ENCODE data around the gene MVB12B. TPM values are rescaled to one million over a fixed set of nuclear protein-coding genes. Genes with fewer than 3 reads are reported as not detected.
A peak's percentile ranks its signal among the peaks of the same experiment; 100 is the strongest.

Gene MVB12B
- total RNA-seq, 2 experiments from 2014 or later: 7.9 to 9.5 TPM

DNA sequence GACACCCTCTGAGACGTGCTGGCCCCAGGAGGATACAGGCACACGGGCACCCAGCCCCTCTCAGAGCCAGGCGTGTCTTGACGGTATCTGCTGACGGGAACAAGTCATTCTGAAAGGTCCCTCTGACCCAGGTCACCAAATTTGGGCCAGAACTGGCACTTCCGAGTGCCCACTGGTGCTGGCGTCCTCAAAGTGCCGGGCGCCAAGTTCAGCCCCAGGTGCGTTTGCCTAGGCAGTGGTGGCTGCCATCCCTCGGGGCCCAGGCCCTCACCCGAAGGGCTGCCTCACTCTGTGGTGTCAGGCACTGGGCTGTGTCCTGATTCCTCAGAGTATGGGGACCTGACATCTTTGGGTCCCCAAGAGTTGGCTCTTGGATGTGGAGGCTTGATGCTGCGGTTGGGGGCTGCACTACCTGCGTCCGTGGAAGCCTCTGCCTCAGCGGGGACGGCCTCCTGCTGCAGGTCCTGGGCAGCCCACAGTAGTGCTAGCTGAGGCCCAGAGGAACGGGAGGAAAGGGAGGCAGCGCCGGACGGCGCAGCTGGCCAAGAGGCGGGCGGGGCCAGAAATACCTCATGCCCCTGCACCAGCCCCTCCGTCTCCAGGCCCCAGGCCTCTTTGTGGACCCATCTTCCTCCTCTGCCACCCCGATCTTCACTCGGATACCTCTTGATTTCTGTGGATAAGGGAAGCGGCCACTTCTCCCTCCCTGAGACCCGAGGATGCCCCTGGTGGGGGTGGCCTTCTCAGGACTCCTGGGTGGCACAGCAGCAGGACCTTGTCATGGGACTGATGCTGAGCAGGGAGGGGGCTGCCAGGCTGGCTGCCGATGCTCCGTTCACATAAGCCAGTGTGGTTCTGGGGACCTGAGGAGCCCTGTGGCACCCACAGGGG is 177.7 kb downstream of the MVB12B start:
- no peak overlapping the region for H3K27ac Mint-ChIP-seq
- peaks cover 9% of the 10 kb centered on the region for H3K27me3 Mint-ChIP-seq
- H3K4me1 Mint-ChIP-seq: peaks cover 6% of the 10 kb centered on the region
- no peak overlapping the region for H3K4me3 Mint-ChIP-seq
- no peak for DNase-seq
- H3K9me3 Mint-ChIP-seq: no peaks in the 10 kb centered on the region
- H3K36me3 Mint-ChIP-seq: no peaks in the 10 kb centered on the region

DNA sequence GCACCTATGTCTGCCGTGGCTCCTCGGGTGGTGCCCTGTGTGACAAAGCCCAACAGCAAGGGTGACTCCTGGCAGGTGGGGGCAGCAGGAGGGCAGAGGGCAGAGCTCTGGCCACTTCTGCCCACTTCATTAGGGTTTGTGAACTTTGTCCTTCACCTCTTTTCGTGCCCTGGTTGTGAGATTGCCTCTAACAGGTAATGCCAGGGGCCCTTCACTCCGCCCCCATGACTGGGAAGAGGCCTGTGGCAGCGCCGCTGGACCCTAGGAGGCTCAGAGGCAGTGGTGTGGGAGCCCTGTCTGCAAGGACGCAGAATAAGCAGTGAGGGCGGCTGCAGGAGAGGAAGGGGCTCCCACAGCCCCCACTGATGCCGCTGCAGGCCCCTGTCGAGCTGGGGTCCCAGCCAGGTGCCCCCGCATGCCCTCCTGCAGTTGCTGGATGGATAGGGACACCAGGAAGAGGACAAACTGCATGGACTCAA is 178.4 kb downstream of the MVB12B start:
- DNase-seq: no peak
- Mint-ChIP-seq H3K9me3 (no peaks in the 10 kb centered on the region), H3K36me3 (no peaks in the 10 kb centered on the region), H3K4me1 (peaks cover 5% of the 10 kb centered on the region), H3K27me3 (peaks cover 11% of the 10 kb centered on the region), H3K4me3 (no peak overlapping the region), H3K27ac (no peak overlapping the region)

DNA sequence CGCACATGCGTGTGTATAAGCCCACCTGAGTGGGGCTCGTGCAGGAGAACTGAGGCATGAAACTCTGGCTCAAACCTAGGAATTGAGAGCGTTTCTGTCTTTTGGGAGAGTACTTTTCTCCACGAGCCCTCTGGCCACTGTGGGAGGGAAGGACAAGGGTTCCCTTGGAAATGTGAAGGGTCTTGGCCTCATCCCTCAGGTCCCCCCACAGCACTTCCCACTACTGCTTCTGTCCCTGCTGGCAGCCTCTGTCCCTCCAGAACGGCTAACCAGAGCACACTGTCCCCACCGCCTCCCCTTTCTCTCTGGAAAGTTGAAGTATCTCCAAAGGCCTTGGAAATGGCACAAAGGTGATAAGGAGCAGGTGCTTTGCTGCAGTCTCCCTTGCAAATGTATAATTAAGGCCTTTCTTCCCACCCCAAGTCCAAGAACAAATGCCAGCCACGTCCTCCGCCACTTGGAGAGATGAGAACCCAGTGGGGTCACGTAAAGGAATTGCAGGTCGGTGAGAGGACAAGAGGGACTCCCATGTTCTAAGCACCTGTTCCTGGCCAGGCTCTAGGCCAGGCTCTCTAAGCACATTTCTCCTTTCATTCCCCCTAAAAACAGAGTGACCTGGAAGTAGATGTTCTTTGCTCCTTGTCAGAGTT is 179.2 kb downstream of the MVB12B start:
- H3K27me3 Mint-ChIP-seq: peaks cover 5% of the 10 kb centered on the region
- no peak for DNase-seq
- H3K27ac Mint-ChIP-seq: no peak overlapping the region
- H3K9me3 Mint-ChIP-seq: no peaks in the 10 kb centered on the region
- no peak overlapping the region for H3K4me3 Mint-ChIP-seq
- H3K4me1 Mint-ChIP-seq: peaks cover 1% of the 10 kb centered on the region
- H3K36me3 Mint-ChIP-seq: no peaks in the 10 kb centered on the region

DNA sequence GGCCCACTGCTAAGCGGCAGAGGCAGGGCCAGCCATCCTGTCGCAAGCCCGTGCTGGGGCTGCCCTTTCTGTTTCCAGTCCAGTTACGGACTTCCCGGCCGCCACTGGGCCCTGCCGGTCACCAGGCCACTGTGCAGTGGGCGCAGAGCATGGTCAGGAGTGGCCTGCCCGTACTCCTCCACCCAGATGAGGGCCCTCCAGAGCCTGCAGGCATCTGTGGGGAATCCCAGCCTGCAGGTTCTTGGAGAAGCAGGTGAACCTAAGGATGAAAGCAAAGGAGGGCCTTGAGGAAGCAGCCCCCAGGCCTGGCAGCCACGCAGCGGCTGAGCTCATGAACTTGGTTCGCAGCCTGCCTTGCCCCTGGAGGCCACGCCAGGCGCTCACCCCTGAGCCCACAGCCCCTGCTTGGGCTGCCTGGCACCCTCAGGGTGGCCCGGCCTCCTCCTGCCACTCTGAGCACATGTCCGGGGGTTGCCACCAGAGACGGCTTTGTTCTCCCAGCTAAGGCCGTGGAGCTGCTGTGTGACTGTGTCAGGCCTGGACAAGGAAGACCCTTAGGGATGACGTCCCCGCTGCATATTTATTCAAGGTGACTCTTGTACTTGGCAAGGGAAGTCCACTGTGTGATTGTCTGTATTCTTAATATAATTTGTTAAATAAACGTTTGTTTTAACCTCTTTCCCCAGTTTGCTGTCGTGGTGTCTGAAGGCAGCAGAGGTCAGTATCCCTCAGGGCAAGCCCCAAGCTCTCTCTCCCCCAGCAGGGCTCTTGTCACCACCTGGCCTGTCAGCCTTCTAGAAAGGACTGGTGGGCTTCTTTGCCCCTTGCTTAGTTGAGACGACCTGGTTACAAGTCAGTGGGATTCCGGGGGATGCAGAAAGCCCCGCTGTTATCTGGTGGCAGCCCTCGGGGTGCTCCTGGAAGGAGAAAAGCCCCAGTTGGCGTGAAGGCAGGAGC is 180.0 kb downstream of the MVB12B start:
- no peak for DNase-seq
- Mint-ChIP-seq H3K4me1 (no peaks in the 10 kb centered on the region), H3K36me3 (no peaks in the 10 kb centered on the region), H3K27me3 (peaks cover 9% of the 10 kb centered on the region), H3K4me3 (no peak overlapping the region), H3K9me3 (no peaks in the 10 kb centered on the region), H3K27ac (no peak overlapping the region)

DNA sequence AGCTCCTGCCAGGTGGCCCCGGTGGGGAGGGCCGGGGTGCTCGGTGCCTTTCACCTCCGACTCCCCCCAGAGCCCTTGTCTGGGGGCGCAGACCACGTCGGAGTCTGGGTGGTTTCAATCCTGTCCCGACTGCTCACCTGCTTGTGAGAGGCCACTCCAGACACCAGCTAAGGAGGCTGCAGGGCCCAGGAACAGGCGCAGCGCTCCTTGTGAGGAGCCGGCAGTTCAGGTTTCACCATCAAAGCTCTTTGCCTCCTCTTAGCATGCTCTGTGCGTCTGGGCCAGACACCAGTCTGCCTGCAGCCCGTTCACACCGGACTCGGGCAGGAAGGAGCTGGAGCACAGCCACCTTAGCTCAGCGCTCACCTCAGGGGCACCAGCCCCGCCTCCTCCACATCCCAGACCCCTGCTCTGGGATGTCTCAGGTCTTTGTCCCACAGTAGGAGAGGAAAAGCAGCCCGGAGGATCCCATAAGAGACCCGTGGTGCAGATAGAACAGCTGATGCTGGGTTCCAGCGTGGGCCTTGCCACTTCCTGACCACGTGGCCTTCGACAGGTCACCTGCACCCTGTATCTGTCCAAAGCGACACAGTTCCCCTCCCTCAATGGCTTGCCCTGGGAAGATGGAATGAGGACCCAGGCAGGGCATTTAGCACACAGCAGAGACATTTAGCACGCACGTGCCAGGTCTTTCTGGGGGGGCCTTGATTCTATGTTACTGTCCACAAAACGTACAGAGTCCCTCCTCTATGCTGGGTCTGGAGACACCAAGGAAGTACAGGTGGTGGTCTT is 180.9 kb downstream of the MVB12B start:
- H3K36me3 Mint-ChIP-seq: no peaks in the 10 kb centered on the region
- H3K9me3 Mint-ChIP-seq: no peaks in the 10 kb centered on the region
- H3K27me3 Mint-ChIP-seq: peaks cover 16% of the 10 kb centered on the region
- DNase-seq: no peak
- H3K27ac Mint-ChIP-seq: no peak overlapping the region
- no peaks in the 10 kb centered on the region for H3K4me1 Mint-ChIP-seq
- H3K4me3 Mint-ChIP-seq: no peak overlapping the region

DNA sequence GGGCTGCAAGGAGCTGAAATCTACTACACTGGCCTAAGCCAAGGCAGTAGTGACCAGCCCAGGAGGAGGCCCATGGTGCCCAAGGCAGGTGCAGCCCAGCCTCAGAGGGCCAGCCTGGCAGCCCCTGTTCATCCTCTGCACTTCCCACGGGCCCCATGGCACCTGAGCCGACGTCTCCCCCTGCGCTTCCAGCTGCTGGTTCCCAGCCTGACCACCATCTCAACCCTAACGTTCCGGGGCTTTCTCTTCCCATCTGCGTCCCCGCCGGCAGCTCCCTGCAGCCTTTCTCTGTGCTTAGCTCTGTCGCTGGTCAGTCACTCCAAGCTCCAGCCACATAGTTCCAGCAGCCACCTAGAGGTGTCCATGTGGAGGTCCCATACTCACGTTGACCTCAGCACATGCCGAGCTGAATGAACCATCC is 181.6 kb downstream of the MVB12B start:
- Mint-ChIP-seq H3K4me3 (no peak overlapping the region), H3K27me3 (peaks cover 23% of the 10 kb centered on the region), H3K36me3 (no peaks in the 10 kb centered on the region), H3K9me3 (no peaks in the 10 kb centered on the region), H3K27ac (no peak overlapping the region), H3K4me1 (no peaks in the 10 kb centered on the region)
- no peak for DNase-seq

DNA sequence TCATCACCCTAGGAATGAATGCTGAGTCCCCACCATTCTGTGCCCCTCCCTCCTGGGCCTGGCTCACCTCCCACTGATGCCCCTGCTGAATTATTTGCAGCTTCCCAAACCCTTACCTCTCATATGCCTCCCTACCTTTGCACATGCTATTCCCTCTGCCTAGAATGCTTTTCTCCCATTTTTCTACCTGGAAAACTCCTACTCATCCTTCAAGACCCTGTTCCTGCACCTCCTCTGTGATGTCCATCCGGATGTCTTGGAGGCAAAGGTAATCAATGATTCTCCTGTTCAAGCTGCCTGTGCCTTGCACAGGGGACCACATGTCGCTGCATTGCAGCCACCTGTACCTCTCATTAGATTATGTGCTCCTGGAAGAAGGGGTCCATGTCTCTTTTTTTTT is 182.3 kb downstream of the MVB12B start:
- no peak overlapping the region for H3K27ac Mint-ChIP-seq
- DNase-seq: no peak
- peaks cover 30% of the 10 kb centered on the region for H3K27me3 Mint-ChIP-seq
- H3K36me3 Mint-ChIP-seq: no peaks in the 10 kb centered on the region
- H3K9me3 Mint-ChIP-seq: no peaks in the 10 kb centered on the region
- no peak overlapping the region for H3K4me3 Mint-ChIP-seq
- H3K4me1 Mint-ChIP-seq: no peaks in the 10 kb centered on the region

DNA sequence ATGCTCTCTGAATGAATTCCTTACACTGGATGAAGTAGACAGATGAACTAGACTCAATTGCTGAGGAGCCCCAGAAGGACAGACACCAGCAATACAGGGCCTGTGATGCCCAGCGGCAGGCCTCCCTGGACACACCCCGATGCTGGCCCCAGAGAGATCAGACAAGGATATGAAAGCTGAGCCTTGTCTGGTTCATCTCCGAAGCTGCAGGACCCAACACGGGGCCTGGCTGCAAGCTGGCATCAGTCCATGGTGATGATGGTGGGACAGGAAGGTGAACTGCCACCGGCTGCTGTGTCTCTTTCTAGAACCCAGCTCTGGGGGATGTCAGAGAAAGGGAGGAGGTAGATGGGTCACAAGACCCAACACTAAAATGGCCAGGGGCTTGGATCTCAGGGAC is 183.1 kb downstream of the MVB12B start:
- H3K27ac Mint-ChIP-seq: no peak overlapping the region
- H3K4me3 Mint-ChIP-seq: no peak overlapping the region
- H3K27me3 Mint-ChIP-seq: peaks cover 34% of the 10 kb centered on the region
- no peak for DNase-seq
- H3K9me3 Mint-ChIP-seq: no peaks in the 10 kb centered on the region
- no peaks in the 10 kb centered on the region for H3K4me1 Mint-ChIP-seq
- H3K36me3 Mint-ChIP-seq: no peaks in the 10 kb centered on the region

DNA sequence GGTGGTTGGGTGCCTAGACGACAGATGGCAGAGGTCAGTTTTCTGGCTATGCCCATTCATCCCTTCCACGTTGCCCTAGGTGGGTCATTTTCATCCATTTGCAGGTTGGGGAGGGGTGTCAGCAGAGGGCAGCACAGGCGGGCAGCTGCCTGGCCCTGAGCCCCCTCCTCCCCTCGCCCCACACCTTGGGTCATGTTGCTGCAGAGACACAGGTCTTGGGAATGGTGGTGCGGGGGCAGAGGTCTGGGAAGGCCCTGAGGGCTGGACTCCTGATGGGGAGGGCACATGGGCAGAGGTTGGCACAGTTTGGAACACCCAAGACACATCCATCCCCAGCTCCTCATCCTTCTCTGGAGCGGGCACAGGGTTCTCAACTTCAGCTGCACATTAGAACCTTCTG is 183.9 kb downstream of the MVB12B start:
- Mint-ChIP-seq H3K4me1 (no peaks in the 10 kb centered on the region), H3K27me3 (peaks cover 42% of the 10 kb centered on the region), H3K36me3 (no peaks in the 10 kb centered on the region), H3K27ac (no peak overlapping the region), H3K9me3 (no peaks in the 10 kb centered on the region), H3K4me3 (no peak overlapping the region)
- DNase-seq: no peak

DNA sequence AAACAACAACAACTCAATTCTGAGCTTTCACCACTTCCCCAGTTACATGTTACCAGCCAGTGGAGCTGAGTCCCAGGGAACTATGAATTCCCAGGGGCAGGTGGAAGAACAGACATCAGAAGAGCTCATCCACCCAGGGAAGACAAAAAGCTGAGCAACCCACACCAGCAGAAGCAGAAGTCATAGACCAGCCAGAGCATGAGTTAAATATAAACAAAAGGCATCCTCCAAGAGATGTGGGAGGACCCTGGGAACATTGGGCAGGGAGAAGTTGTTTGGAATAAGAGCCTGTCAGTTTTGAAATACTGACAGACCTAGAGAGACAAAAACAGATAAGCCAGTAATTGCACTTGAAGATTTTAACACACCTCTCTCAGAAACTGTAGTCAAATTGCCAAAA is 184.8 kb downstream of the MVB12B start:
- no peaks in the 10 kb centered on the region for H3K36me3 Mint-ChIP-seq
- DNase-seq: no peak
- no peaks in the 10 kb centered on the region for H3K9me3 Mint-ChIP-seq
- no peak overlapping the region for H3K4me3 Mint-ChIP-seq
- H3K27me3 Mint-ChIP-seq: peaks cover 51% of the 10 kb centered on the region
- H3K4me1 Mint-ChIP-seq: peaks cover 1% of the 10 kb centered on the region
- no peak overlapping the region for H3K27ac Mint-ChIP-seq

DNA sequence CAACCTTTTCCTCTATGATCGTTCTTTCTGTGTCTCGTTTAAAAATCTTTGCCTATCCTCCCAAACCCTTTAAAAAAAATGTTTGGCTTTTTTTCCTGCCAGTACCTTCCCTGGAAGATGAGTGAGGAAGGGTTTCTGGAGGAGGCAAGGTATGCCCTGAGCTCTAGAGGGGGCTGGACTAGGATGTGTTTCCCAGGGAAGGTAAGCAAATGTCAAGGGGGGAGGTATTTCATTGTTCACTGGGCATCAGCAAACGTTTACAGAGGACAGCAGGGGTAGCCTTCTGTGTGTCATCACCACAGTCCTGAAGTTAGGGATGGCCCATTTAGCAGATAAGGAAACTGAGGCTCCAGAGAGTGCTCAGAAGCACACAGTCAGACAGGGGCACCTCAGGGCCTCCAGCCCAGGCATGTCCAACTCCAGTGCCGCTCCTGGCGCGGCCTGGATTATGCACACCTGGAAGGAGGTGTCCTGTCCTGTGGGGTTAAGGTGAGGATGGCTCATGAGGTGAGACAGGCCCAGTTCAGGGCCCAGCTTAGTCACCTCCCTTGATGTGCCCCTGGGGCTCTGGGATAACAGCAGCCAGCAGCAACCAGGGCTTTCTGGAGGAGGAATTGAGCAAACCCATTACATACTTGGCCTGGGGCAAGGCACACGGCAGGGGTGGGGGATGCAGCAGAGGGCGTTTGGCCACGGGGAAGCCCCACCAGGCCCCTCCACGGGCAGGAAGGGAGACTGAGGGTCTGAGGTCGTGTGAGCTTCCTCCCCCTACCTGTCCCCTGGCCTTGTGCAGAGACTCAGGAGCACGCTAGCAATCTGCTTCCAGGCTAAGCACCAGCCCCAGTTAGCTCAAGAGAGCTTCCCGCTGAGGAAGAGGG is 186.8 kb downstream of the MVB12B start:
- H3K4me3 Mint-ChIP-seq: no peak overlapping the region
- peaks cover 71% of the 10 kb centered on the region for H3K27me3 Mint-ChIP-seq
- H3K27ac Mint-ChIP-seq: no peak overlapping the region
- peaks cover 20% of the 10 kb centered on the region for H3K4me1 Mint-ChIP-seq
- no peaks in the 10 kb centered on the region for H3K9me3 Mint-ChIP-seq
- no peaks in the 10 kb centered on the region for H3K36me3 Mint-ChIP-seq
- no peak for DNase-seq

DNA sequence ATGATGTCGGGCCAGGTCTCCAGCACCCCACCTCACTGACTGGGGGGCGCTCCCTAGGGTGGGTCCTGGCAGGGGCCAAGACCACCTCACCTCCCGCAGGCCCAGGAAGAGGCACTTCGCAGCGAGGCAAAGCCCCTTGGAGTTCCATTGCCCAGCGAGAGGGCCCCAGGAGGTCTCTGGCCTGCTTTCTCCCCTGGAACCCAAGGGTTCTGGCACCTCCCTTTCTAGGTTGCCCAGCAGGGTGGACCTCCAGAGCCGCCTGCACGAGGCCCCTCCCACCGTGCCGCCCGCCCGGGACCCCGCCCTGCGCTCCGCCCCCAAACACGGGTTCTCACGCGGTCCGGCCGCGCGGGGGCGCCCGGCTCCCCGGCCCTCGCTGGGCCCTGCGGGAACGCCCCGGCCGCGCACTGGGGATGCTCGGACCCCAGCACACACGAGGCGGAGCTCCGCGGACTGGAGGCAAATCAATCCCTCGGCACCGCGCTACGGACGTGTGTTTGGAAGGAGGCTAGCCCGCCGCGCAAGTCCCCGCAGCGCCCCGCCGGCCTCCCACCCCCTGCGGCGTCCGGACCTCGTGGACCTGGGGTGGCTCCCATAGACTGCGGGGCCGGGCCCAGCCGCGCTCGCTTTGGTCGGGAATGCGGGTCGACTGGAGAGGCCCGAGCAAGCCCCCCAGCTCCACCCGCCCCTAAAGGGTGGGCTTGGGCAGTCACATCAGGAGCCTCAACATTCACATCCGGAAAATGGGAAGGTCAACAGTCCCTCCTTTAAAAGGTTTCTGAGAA is 187.6 kb downstream of the MVB12B start:
- Mint-ChIP-seq H3K4me1 (peaks cover 20% of the 10 kb centered on the region), H3K4me3 (no peak overlapping the region), H3K27ac (no peak overlapping the region), H3K9me3 (no peaks in the 10 kb centered on the region), H3K36me3 (no peaks in the 10 kb centered on the region), H3K27me3 (peaks cover 79% of the 10 kb centered on the region)
- peak; percentile 75 for DNase-seq

All from activated naive CD8-positive, alpha-beta T cell treated with anti-CD3 and anti-CD28 coated beads for 36 hours (primary cell).